ENCODE measurements around the gene OLFML2A. TPM values are rescaled to one million over a fixed set of nuclear protein-coding genes. Genes with fewer than 3 reads are reported as not detected.

OLFML2A gene
- total and polyA plus RNA-seq, 2 donors (not counting 1 experiment from before 2014, with no cell fraction given), result 0.76 to 0.88 TPM

DNA sequence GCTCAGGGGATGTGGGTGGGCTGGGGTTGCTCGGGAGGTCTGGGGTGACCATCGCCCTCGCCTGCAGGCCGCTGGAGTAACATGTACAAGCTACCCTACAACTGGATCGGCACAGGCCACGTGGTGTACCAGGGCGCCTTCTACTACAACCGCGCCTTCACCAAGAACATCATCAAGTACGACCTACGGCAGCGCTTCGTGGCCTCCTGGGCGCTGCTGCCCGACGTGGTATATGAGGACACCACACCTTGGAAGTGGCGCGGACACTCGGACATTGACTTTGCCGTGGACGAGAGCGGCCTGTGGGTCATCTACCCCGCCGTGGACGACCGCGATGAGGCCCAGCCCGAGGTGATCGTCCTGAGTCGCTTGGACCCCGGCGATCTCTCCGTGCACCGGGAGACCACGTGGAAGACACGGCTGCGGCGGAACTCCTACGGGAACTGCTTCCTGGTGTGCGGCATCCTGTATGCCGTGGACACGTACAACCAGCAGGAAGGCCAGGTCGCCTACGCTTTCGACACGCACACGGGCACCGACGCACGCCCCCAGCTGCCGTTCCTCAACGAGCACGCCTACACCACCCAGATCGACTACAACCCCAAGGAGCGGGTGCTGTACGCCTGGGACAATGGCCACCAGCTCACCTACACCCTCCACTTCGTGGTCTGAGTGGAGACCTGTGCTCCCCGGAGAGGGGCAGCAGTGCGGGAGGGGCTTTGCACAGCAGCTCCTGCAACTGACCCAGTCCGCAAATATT, 33.0 kb downstream of the OLFML2A start:
- WGBS (ENCODE audit: insufficient coverage), result 95% methylated on average over 60 of the region's 60 CpGs
- no peaks in the 10 kb centered on the region for H3K9me3 ChIP-seq (ENCODE audit: control extremely low read depth in 1 of 3, control insufficient read depth in 2 of 3, insufficient read depth in 1 of 3, low read length in 2 of 3)
- ATAC-seq (ENCODE audit: low read depth) (no peak), DNase-seq (no peak)
- no peaks in the 10 kb centered on the region for H3K36me3 ChIP-seq (replicated peaks in 1 of 2; ENCODE audit: control extremely low read depth in 1 of 2, control insufficient read depth in 1 of 2, extremely low read depth in 1 of 2, insufficient read depth in 2 of 2, low read length in 1 of 2)
- H3K27me3 ChIP-seq (replicated peaks in 1 of 4; ENCODE audit: control extremely low read depth in 1 of 4, control insufficient read depth in 3 of 4, insufficient read depth in 4 of 4, low read length in 3 of 4), result no peaks in the 10 kb centered on the region
- no peak overlapping the region for H3K9ac ChIP-seq (ENCODE audit: low read length)
- TF ChIP-seq EZH2 (IDR thresholded peaks at IDR 0.05; ENCODE audit: borderline replicate concordance, insufficient read depth, low read depth, low read length, poor library complexity, severe bottlenecking), result no peak
- TF ChIP-seq, protein P1, sequence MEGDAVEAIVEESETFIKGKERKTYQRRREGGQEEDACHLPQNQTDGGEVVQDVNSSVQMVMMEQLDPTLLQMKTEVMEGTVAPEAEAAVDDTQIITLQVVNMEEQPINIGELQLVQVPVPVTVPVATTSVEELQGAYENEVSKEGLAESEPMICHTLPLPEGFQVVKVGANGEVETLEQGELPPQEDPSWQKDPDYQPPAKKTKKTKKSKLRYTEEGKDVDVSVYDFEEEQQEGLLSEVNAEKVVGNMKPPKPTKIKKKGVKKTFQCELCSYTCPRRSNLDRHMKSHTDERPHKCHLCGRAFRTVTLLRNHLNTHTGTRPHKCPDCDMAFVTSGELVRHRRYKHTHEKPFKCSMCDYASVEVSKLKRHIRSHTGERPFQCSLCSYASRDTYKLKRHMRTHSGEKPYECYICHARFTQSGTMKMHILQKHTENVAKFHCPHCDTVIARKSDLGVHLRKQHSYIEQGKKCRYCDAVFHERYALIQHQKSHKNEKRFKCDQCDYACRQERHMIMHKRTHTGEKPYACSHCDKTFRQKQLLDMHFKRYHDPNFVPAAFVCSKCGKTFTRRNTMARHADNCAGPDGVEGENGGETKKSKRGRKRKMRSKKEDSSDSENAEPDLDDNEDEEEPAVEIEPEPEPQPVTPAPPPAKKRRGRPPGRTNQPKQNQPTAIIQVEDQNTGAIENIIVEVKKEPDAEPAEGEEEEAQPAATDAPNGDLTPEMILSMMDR (IDR thresholded peaks at IDR 0.05), result no peak
- no peaks in the 10 kb centered on the region for H3K4me1 ChIP-seq (ENCODE audit: control insufficient read depth in 2 of 2, insufficient read depth in 2 of 2, low read length in 2 of 2)
- no peak overlapping the region for H2AFZ ChIP-seq (ENCODE audit: insufficient read depth, low read depth, low read length, poor library complexity, severe bottlenecking)
- intact Hi-C loops (cut with micrococcal nuclease), result no loop called here
- CTCF ChIA-PET, result no interaction called here
- no peak overlapping the region for H3K4me2 ChIP-seq (replicated peaks; ENCODE audit: low read depth, low read length, poor library complexity, severe bottlenecking)
- H3K4me1 Mint-ChIP-seq, result peaks cover 5% of the 10 kb centered on the region
- H3K27me3 Mint-ChIP-seq, result no peaks in the 10 kb centered on the region
- no peak overlapping the region for H3K27ac Mint-ChIP-seq
- POLR2A ChIA-PET, result no interaction called here
- no peaks in the 10 kb centered on the region for H4K20me1 ChIP-seq (ENCODE audit: control insufficient read depth, insufficient read depth, low read length, poor library complexity, severe bottlenecking)
- H3K4me3 Mint-ChIP-seq, result no peak overlapping the region
- H3K79me2 ChIP-seq (ENCODE audit: control insufficient read depth, insufficient read depth, low read length), result no peaks in the 10 kb centered on the region
- no peak overlapping the region for H3K4me3 ChIP-seq (ENCODE audit: control extremely low read depth in 1 of 5, extremely low read depth in 1 of 5, insufficient read depth in 1 of 5, low read depth in 2 of 5, low read length in 4 of 5)
- no peak overlapping the region for H3K27ac ChIP-seq (ENCODE audit: low read length in 2 of 2)
- H3K9me3 Mint-ChIP-seq (ENCODE audit: insufficient read depth), result no peaks in the 10 kb centered on the region

DNA sequence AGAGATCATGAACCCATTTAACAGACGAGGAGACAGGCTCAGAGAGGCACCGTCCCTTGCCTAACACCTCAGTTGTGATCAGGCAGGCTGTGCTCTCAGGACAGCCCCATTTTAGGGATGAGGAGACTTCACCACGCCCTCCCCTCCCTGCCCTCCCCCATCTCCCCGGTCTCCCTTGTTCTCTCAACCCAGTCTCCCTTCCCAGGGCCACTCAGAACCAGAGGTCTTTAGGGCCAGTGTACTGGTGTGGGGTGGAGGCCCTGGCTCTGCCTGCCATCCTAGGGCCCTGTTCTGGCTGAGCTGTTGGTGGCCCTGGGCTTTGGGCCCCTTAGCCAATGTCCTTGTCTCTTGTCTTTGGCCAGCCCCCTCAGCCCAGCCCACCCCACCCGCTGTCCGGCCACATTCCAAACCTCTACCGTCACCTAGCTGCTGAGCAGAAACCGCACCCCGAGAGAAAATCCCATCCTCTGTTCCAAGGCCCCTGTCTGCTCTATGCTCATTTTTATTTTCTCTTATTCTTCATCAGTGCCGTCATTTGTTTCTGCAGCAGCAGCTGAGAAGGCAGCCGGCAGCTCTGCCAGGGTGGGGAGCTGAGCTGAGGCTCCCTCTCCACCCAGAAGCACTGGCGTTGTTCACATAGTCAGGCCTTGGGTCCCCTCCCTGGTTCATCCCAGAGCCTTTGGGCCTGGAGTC, 33.9 kb downstream of the OLFML2A start:
- no peaks in the 10 kb centered on the region for H3K27me3 ChIP-seq (replicated peaks in 1 of 4; ENCODE audit: control extremely low read depth in 1 of 4, control insufficient read depth in 3 of 4, insufficient read depth in 4 of 4, low read length in 3 of 4)
- H4K20me1 ChIP-seq (ENCODE audit: control insufficient read depth, insufficient read depth, low read length, poor library complexity, severe bottlenecking), result no peaks in the 10 kb centered on the region
- H3K27me3 Mint-ChIP-seq, result no peaks in the 10 kb centered on the region
- no peak overlapping the region for H3K4me2 ChIP-seq (replicated peaks; ENCODE audit: low read depth, low read length, poor library complexity, severe bottlenecking)
- H3K4me1 Mint-ChIP-seq, result no peaks in the 10 kb centered on the region
- H3K9me3 Mint-ChIP-seq (ENCODE audit: insufficient read depth), result no peaks in the 10 kb centered on the region
- no peaks in the 10 kb centered on the region for H3K9me3 ChIP-seq (ENCODE audit: control extremely low read depth in 1 of 3, control insufficient read depth in 2 of 3, insufficient read depth in 1 of 3, low read length in 2 of 3)
- DNase-seq (no peak), ATAC-seq (ENCODE audit: low read depth) (no peak)
- no peaks in the 10 kb centered on the region for H3K36me3 ChIP-seq (replicated peaks in 1 of 2; ENCODE audit: control extremely low read depth in 1 of 2, control insufficient read depth in 1 of 2, extremely low read depth in 1 of 2, insufficient read depth in 2 of 2, low read length in 1 of 2)
- no peak overlapping the region for H3K27ac ChIP-seq (ENCODE audit: low read length in 2 of 2)
- H3K4me3 ChIP-seq (ENCODE audit: control extremely low read depth in 1 of 5, extremely low read depth in 1 of 5, insufficient read depth in 1 of 5, low read depth in 2 of 5, low read length in 4 of 5), result no peak overlapping the region
- ChIA-PET POLR2A (interaction anchor here (0.6 kb wide), 1 partner anchor 1861 kb away, joined by 5 read pairs; no protein-coding TSS in a partner anchor), CTCF (no interaction called here)
- H3K79me2 ChIP-seq (ENCODE audit: control insufficient read depth, insufficient read depth, low read length), result no peaks in the 10 kb centered on the region
- intact Hi-C loops (cut with micrococcal nuclease), result no loop called here
- 95% methylated on average over 10 of the region's 12 CpGs for WGBS (ENCODE audit: insufficient coverage)
- TF ChIP-seq, protein P1 (IDR thresholded peaks at IDR 0.05), result no peak
- TF ChIP-seq EZH2 (IDR thresholded peaks at IDR 0.05; ENCODE audit: borderline replicate concordance, insufficient read depth, low read depth, low read length, poor library complexity, severe bottlenecking), result no peak
- no peak overlapping the region for H3K9ac ChIP-seq (ENCODE audit: low read length)
- no peak overlapping the region for H3K27ac Mint-ChIP-seq
- H3K4me3 Mint-ChIP-seq, result no peak overlapping the region
- H3K4me1 ChIP-seq (ENCODE audit: control insufficient read depth in 2 of 2, insufficient read depth in 2 of 2, low read length in 2 of 2), result no peaks in the 10 kb centered on the region
- no peak overlapping the region for H2AFZ ChIP-seq (ENCODE audit: insufficient read depth, low read depth, low read length, poor library complexity, severe bottlenecking)

All from B cell (primary cell).